C4-2B (cell line): Measurements from ENCODE around the gene PHLPP1.

Experiments
- CTCF ChIP-seq: fragments of 450-650 bp; conservative IDR thresholded peaks from 2 replicates; pipeline ENCODE4 v1.5.1; 2017; ENCODE audit warnings: mild to moderate bottlenecking
- ZFX ChIP-seq: fragments of 450-650 bp; IDR thresholded peaks from 2 replicates; pipeline ENCODE4 v1.6.1; 2017

GRCh38 chr18:62877411-62878221 is 162.3 kb downstream of the PHLPP1 start:
- TF ChIP-seq CTCF (no peak), ZFX (no peak)
